ENCODE measurements around the gene ACVR1B. TPM values are rescaled to one million over a fixed set of nuclear protein-coding genes. Genes with fewer than 3 reads are reported as not detected.

ACVR1B gene
- total and polyA plus RNA-seq, 10 donors: 2.8 to 27.6 (median 18.6) TPM

- Histone ChIP-seq H3K36me3 (no peaks in the 10 kb centered on the region), H3K27ac (peak overlapping the region; percentile 75 to 89 (median 86)), H3K27me3 (replicated peaks in 1 of 7) (peaks cover 0 to 18% (median 0%) of the 10 kb centered on the region in 7 donors), H3K4me3 (peak overlapping the region in 6 of 8 donors; percentile 28 to 60 (median 30)), H3K4me1 (peaks cover 18 to 65% (median 54%) of the 10 kb centered on the region in 6 donors), H3K9me3 (no peaks in the 10 kb centered on the region)
- 41 to 48% (median 42%) methylated on average over 13 of the region's 13 CpGs for WGBS, 5 donors
- intact Hi-C loops (cut with DNase I; ENCODE audit: low total_unique reads): no loop called here
- DNase-seq: no peak
- TF ChIP-seq POLR2A (IDR thresholded peaks at IDR 0.05) (no peak), POLR2AphosphoS5 (IDR thresholded peaks at IDR 0.05) (no peak)
- TF ChIP-seq, protein P1, sequence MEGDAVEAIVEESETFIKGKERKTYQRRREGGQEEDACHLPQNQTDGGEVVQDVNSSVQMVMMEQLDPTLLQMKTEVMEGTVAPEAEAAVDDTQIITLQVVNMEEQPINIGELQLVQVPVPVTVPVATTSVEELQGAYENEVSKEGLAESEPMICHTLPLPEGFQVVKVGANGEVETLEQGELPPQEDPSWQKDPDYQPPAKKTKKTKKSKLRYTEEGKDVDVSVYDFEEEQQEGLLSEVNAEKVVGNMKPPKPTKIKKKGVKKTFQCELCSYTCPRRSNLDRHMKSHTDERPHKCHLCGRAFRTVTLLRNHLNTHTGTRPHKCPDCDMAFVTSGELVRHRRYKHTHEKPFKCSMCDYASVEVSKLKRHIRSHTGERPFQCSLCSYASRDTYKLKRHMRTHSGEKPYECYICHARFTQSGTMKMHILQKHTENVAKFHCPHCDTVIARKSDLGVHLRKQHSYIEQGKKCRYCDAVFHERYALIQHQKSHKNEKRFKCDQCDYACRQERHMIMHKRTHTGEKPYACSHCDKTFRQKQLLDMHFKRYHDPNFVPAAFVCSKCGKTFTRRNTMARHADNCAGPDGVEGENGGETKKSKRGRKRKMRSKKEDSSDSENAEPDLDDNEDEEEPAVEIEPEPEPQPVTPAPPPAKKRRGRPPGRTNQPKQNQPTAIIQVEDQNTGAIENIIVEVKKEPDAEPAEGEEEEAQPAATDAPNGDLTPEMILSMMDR (IDR thresholded peaks at IDR 0.05 in 8 of 11, conservative IDR thresholded peaks at IDR 0.05 in 3 of 11): no peak
These were observed 82.1 kb downstream of the ACVR1B start for GRCh38 chr12:52033446-52034140.

DNA sequence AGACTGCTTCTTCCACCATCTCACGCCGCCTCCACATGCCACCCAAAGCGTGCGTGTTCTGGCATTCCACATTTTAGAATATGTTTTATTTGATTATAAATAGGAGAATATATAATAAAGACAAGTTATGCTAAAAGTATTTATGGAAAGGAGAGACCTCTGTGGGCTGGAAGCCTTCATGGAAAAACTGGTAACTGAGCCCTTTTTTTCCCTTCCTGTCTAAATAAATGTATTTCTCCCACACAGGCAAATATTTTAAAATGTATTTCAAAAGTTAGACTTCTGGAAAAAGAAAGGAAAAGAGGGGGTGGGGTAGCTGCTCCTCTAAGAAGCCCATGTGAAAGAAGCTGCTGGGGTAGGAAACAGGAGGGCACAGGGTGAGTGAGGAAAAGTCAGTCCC is 83.7 kb downstream of the ACVR1B start:
- Histone ChIP-seq H3K4me3 (no peak overlapping the region), H3K9me3 (no peaks in the 10 kb centered on the region), H3K27me3 (replicated peaks in 1 of 7) (peaks cover 0 to 18% (median 0%) of the 10 kb centered on the region in 7 donors), H3K36me3 (no peaks in the 10 kb centered on the region), H3K4me1 (peaks cover 18 to 73% (median 60%) of the 10 kb centered on the region in 6 donors), H3K27ac (peak overlapping the region in 3 of 8 donors; percentile 72 to 89 (median 82))
- 82 to 94% (median 85%) methylated on average over 4 of the region's 4 CpGs for WGBS, 5 donors
- no peak for DNase-seq
- TF ChIP-seq, protein P1 (IDR thresholded peaks at IDR 0.05 in 8 of 11, conservative IDR thresholded peaks at IDR 0.05 in 3 of 11): no peak
- TF ChIP-seq POLR2AphosphoS5 (IDR thresholded peaks at IDR 0.05) (no peak), POLR2A (IDR thresholded peaks at IDR 0.05) (no peak)
- intact Hi-C loops (cut with DNase I; ENCODE audit: low total_unique reads): no loop called here

DNA sequence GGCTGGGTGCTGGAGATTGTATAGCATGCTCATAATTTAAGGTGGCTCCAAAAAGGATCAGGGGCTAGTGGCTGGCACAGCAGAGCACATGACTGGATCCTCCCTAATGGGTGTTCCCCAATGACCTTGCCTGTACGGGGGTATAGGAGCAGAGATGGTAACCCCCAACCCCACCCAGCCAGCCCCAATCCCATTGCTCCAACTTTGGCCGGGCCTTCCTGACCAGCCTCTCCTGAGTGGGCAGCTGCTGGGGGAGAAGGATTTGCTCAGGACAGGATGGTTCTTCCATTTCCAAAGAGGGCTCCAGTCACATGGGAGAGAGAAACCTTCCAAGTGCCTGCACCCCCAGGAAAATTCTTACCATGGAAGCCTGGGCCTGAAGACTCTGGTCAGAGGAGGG is 84.4 kb downstream of the ACVR1B start:
- 69 to 82% (median 75%) methylated on average over 2 of the region's 2 CpGs for WGBS, 5 donors
- Histone ChIP-seq H3K4me3 (no peak overlapping the region), H3K27ac (peak overlapping the region in 6 of 8 donors; percentile 6 to 89 (median 72)), H3K27me3 (replicated peaks in 1 of 7) (peaks cover 0 to 18% (median 0%) of the 10 kb centered on the region in 7 donors), H3K36me3 (no peaks in the 10 kb centered on the region), H3K4me1 (peaks cover 18 to 80% (median 60%) of the 10 kb centered on the region in 6 donors), H3K9me3 (no peaks in the 10 kb centered on the region)
- intact Hi-C loops (cut with DNase I; ENCODE audit: low total_unique reads): no loop called here
- no peak for DNase-seq
- TF ChIP-seq POLR2AphosphoS5 (IDR thresholded peaks at IDR 0.05) (no peak), POLR2A (IDR thresholded peaks at IDR 0.05) (no peak)
- TF ChIP-seq, protein P1 (IDR thresholded peaks at IDR 0.05 in 8 of 11, conservative IDR thresholded peaks at IDR 0.05 in 3 of 11): no peak

- H3K4me3 ChIP-seq: peak overlapping the region in 7 of 8 donors; percentile 23 to 71 (median 42)
- H3K27me3 ChIP-seq (replicated peaks in 1 of 7): peaks cover 0 to 18% (median 0%) of the 10 kb centered on the region in 7 donors
- no peaks in the 10 kb centered on the region for H3K9me3 ChIP-seq
- WGBS, 5 donors: 7 to 40% (median 10%) methylated on average over 6 to 53 of the region's 53 CpGs
- H3K4me1 ChIP-seq: peaks cover 18 to 87% (median 64%) of the 10 kb centered on the region in 6 donors
- H3K36me3 ChIP-seq: no peaks in the 10 kb centered on the region
- peak; percentile 69 to 82 (median 72) for TF ChIP-seq POLR2AphosphoS5 (IDR thresholded peaks at IDR 0.05)
- no peak for TF ChIP-seq POLR2A (IDR thresholded peaks at IDR 0.05)
- H3K27ac ChIP-seq: peak overlapping the region in 7 of 8 donors; percentile 6 to 89 (median 72)
- DNase-seq: peak; percentile 93
- intact Hi-C loops (cut with DNase I; ENCODE audit: low total_unique reads): no loop called here
These were observed 85.2 kb downstream of the ACVR1B start for GRCh38 chr12:52036587-52037171.

Data from spleen (tissue), 11 donors.